Subcutaneous abdominal adipose tissue (tissue), 5 donors: ENCODE measurements around the gene KCNB1.

Experiments used
- H3K27ac ChIP-seq: one replicate; pipeline ENCODE4 v1.7.0; 2013; ENCODE audit warnings: low read depth, mild to moderate bottlenecking, inconsistent platforms, low read length, moderate library complexity
- H3K27me3 ChIP-seq, 5 donors: one replicate each; pipeline ENCODE4 v1.7.0; 2013; ENCODE audit warnings: low read length in 5 of 5, inconsistent platforms in 1 of 5; ENCODE audit not compliant: control insufficient read depth in 5 of 5, insufficient read depth in 4 of 5
- H3K36me3 ChIP-seq, 5 donors: one replicate each; pipeline ENCODE4 v1.7.0; 2013; ENCODE audit warnings: low read length in 5 of 5; ENCODE audit not compliant: control insufficient read depth in 5 of 5, insufficient read depth in 5 of 5
- H3K4me1 ChIP-seq, 5 donors: one replicate each; pipeline ENCODE4 v1.7.0; 2013; ENCODE audit warnings: low read length in 5 of 5, mild to moderate bottlenecking in 3 of 5, moderate library complexity in 1 of 5; ENCODE audit not compliant: control insufficient read depth in 5 of 5, insufficient read depth in 5 of 5
- H3K4me3 ChIP-seq, 5 donors: one replicate each; pipeline ENCODE4 v1.7.0; 2013; ENCODE audit warnings: low read length in 5 of 5, low read depth in 1 of 5
- H3K9ac ChIP-seq, 5 donors: one replicate each; pipeline ENCODE4 v1.7.0; 2013; ENCODE audit warnings: low read length in 5 of 5, mild to moderate bottlenecking in 4 of 5, moderate library complexity in 3 of 5
- H3K9me3 ChIP-seq, 5 donors: one replicate each; pipeline ENCODE4 v1.7.0; 2013; ENCODE audit warnings: low read length in 5 of 5; ENCODE audit not compliant: control insufficient read depth in 5 of 5
- donor health status: healthy.
- donor health status: healthy.
- donor health status: healthy.
- donor health status: healthy.
- donor health status: healthy.

Gene KCNB1

GRCh38 chr20:49431329-49431728 lies 51.1 kb downstream of the KCNB1 start:
- Histone ChIP-seq H3K9ac (no peak overlapping the region), H3K9me3 (no peaks in the 10 kb centered on the region), H3K27ac (no peak overlapping the region), H3K36me3 (no peaks in the 10 kb centered on the region), H3K4me3 (no peak overlapping the region), H3K27me3 (no peaks in the 10 kb centered on the region), H3K4me1 (peaks cover 0 to 15% (median 8%) of the 10 kb centered on the region in 5 donors)

- no peaks in the 10 kb centered on the region for H3K36me3 ChIP-seq
- H3K9me3 ChIP-seq, result no peaks in the 10 kb centered on the region
- H3K9ac ChIP-seq, result no peak overlapping the region
- no peak overlapping the region for H3K4me3 ChIP-seq
- peaks cover 0 to 21% (median 8%) of the 10 kb centered on the region in 5 donors for H3K4me1 ChIP-seq
- H3K27ac ChIP-seq, result no peak overlapping the region
- H3K27me3 ChIP-seq, result no peaks in the 10 kb centered on the region
These were observed 52.1 kb downstream of the KCNB1 start for GRCh38 chr20:49430320-49430719.

DNA sequence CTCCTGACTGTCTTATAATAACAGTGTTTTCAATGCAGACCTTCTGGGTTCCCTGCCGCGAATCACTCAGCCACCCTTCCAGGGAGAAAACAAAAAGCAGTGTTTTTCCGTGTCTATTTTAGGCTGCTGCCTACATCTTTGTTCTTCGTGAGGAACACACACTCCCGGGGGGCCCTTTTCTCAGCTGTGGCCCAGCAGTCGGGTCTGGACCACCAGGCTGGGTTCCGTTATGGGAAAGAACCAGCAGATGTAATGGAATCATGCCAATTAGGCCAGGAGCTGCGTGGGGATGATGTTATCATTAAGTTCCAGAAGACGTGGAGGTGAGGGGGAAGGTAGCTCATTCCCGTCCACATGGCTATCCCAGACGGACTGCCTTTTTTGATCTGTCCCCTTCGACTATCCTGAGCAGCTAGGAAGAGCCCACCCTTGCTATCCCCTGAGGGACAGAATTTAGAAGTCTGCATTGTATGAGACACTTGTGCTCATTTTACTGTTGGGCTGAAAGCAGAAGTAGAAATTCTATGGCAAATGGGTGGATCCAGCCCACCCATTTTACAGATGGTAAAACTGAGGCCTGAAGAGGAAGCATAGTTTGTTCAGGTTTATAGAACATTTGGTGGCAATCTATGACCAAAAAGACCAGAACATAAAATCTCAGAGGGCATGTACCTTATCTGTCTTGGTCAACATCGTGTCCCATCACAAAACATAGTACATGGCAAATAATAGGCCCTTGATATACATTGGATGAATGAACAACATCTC lies 54.5 kb downstream of the KCNB1 start:
- peaks cover 5 to 35% (median 13%) of the 10 kb centered on the region in 5 donors for H3K4me1 ChIP-seq
- H3K4me3 ChIP-seq, result no peak overlapping the region
- peak overlapping the region; percentile 43 for H3K27ac ChIP-seq
- no peak overlapping the region for H3K9ac ChIP-seq
- H3K27me3 ChIP-seq, result no peaks in the 10 kb centered on the region
- H3K36me3 ChIP-seq, result peaks cover 0 to 2% (median 0%) of the 10 kb centered on the region in 5 donors
- H3K9me3 ChIP-seq, result no peaks in the 10 kb centered on the region

- Histone ChIP-seq H3K4me3 (peak overlapping the region in 2 of 5 donors; percentile 2 to 21), H3K36me3 (peaks cover 0 to 2% (median 0%) of the 10 kb centered on the region in 5 donors), H3K9ac (peak overlapping the region in 2 of 5 donors; percentile 5 to 20), H3K4me1 (peaks cover 7 to 39% (median 15%) of the 10 kb centered on the region in 5 donors), H3K9me3 (no peaks in the 10 kb centered on the region), H3K27me3 (no peaks in the 10 kb centered on the region), H3K27ac (peak overlapping the region; percentile 43)
These were observed 55.6 kb downstream of the KCNB1 start for GRCh38 chr20:49426873-49427272.

DNA sequence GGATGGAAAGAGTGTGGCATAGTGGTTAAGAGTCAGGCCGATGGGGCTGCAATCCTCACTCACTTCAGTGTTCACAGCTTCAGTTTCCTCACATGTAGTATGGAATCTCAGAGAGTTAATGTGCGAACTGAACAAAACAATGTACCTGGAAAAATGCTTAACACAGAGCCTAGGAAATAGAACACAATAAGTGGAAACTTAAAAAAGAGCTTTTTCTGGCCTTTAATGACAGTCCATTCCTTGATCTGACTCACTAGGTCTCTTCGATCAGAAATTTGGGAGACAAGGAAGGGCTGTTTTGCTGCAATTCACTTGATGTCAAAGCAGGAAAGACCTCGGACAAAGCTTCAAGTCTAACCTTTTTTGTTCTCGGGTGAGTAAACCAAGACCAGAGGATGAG lies 56.1 kb downstream of the KCNB1 start:
- H3K4me1 ChIP-seq, result peaks cover 7 to 43% (median 19%) of the 10 kb centered on the region in 5 donors
- peaks cover 0 to 2% (median 0%) of the 10 kb centered on the region in 5 donors for H3K36me3 ChIP-seq

DNA sequence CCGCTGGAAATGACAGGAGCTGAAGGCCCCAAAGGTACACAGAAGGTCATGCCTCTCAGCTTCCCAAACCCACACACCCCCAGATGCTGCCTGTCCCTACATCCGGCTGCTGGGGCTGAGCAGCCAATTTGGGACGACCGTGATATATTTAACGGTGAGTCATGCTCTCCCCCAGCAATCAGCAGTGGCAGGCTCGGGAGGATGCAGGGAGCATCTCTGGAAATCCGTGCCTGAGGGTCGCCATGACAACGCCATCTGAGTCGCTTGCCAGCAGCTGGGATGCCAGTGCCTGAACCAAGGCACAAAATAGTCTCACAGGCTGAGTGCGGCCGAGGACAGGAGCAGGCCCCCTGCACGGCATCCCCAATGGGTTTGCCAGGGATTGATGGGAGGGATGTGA lies 57.9 kb downstream of the KCNB1 start:
- no peak overlapping the region for H3K4me3 ChIP-seq
- H3K4me1 ChIP-seq, result peaks cover 11 to 55% (median 31%) of the 10 kb centered on the region in 5 donors
- H3K27ac ChIP-seq, result no peak overlapping the region
- no peaks in the 10 kb centered on the region for H3K27me3 ChIP-seq
- H3K9ac ChIP-seq, result no peak overlapping the region
- peaks cover 0 to 2% (median 0%) of the 10 kb centered on the region in 5 donors for H3K36me3 ChIP-seq
- no peaks in the 10 kb centered on the region for H3K9me3 ChIP-seq

More for the DNA sequence above, 56.1 kb downstream of the KCNB1 start:
- Histone ChIP-seq H3K9ac (no peak overlapping the region), H3K4me3 (no peak overlapping the region), H3K27me3 (no peaks in the 10 kb centered on the region), H3K9me3 (no peaks in the 10 kb centered on the region), H3K27ac (peak overlapping the region; percentile 43)

DNA sequence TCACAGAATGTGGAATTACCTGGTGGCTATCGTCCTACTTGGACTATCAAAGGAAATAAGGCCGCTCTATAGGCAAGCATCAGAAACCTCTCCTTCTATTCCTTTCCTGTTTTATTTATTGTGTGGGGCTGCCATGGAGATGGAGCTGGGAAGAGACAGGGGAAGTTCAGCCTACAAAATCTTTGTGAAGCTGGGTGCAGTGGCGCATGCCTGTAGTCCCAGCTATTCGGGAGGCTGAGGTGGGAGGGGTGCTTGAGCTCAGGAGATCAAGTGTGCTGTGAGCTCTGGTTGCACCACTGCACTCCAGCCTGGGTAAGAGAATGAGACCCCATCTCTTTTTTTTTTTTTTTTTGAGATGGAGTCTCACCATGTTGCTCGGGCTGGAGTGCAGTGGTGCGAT lies 60.3 kb downstream of the KCNB1 start:
- Histone ChIP-seq H3K9ac (no peak overlapping the region), H3K27me3 (no peaks in the 10 kb centered on the region), H3K27ac (no peak overlapping the region), H3K36me3 (peaks cover 0 to 2% (median 0%) of the 10 kb centered on the region in 5 donors), H3K9me3 (no peaks in the 10 kb centered on the region), H3K4me1 (peaks cover 8 to 46% (median 26%) of the 10 kb centered on the region in 5 donors), H3K4me3 (no peak overlapping the region)

- H3K27ac ChIP-seq, result peak overlapping the region; percentile 14
- no peaks in the 10 kb centered on the region for H3K27me3 ChIP-seq
- no peak overlapping the region for H3K4me3 ChIP-seq
- peaks cover 0 to 2% (median 0%) of the 10 kb centered on the region in 5 donors for H3K36me3 ChIP-seq
- H3K4me1 ChIP-seq, result peaks cover 8 to 38% (median 26%) of the 10 kb centered on the region in 5 donors
- H3K9me3 ChIP-seq, result no peaks in the 10 kb centered on the region
- no peak overlapping the region for H3K9ac ChIP-seq
These were observed 61.6 kb downstream of the KCNB1 start for GRCh38 chr20:49420811-49421295.

- Histone ChIP-seq H3K27me3 (no peaks in the 10 kb centered on the region), H3K4me1 (peaks cover 8 to 36% (median 26%) of the 10 kb centered on the region in 5 donors), H3K9ac (no peak overlapping the region), H3K4me3 (no peak overlapping the region), H3K36me3 (peaks cover 0 to 2% (median 0%) of the 10 kb centered on the region in 5 donors), H3K27ac (no peak overlapping the region), H3K9me3 (no peaks in the 10 kb centered on the region)
These were observed 62.2 kb downstream of the KCNB1 start for GRCh38 chr20:49420292-49420691.

- Histone ChIP-seq H3K4me1 (peaks cover 8 to 32% (median 25%) of the 10 kb centered on the region in 5 donors), H3K27ac (no peak overlapping the region), H3K36me3 (peaks cover 0 to 2% (median 0%) of the 10 kb centered on the region in 5 donors)
These were observed 62.7 kb downstream of the KCNB1 start for GRCh38 chr20:49419785-49420184.

More at GRCh38 chr20:49419785-49420184, 62.7 kb downstream of the KCNB1 start:
- no peaks in the 10 kb centered on the region for H3K9me3 ChIP-seq
- H3K27me3 ChIP-seq, result no peaks in the 10 kb centered on the region
- no peak overlapping the region for H3K4me3 ChIP-seq
- H3K9ac ChIP-seq, result no peak overlapping the region
